DMS79 treated with DMSO at 0.1 percent for 48 hours (cell line): ENCODE measurements around the gene XYLT2.
"Not testable (repeated sequence)": the region's sequence is repeated elsewhere in the genome, so short reads cannot be mapped to it uniquely, and the experiment has no call there.

Experiments used
- DNase-seq: peaks from one replicate; lab custom pipeline; 2025; lab: John Stamatoyannopoulos, UW

The XYLT2 gene

GRCh38 chr17:50319306-50320004 is 26.5 kb upstream of the XYLT2 start:
- DNase-seq, result no peak

- no peak for DNase-seq
Measured at GRCh38 chr17:50322271-50322670, 23.7 kb upstream of the XYLT2 start.

GRCh38 chr17:50323060-50323459 is 22.9 kb upstream of the XYLT2 start:
- no peak for DNase-seq

DNA sequence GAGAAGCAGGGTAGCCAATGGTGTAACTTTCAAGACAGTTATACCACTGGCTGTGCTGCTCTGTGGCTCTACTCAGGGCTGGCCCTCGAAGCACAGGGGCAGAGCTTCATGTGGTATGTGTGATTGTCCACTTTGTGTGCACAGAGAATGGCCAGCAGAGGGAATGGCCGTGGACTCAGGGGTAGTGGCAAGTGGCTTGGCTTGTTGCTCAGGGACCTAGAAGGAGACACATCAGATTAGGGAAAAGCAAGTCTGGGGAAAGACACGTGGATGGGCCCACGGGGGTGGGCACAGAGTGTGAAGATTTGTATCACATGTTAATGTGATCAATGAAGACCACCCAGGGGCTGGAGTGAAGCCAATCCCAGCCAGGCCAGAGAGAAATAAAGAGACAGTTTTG is 20.0 kb upstream of the XYLT2 start:
- no peak for DNase-seq

GRCh38 chr17:50326831-50327364 is 19.0 kb upstream of the XYLT2 start:
- no peak for DNase-seq

- peak; percentile 46 for DNase-seq
Measured at GRCh38 chr17:50328363-50329325, 17.3 kb upstream of the XYLT2 start.

GRCh38 chr17:50329716-50330115 is 16.2 kb upstream of the XYLT2 start:
- DNase-seq, result no peak

GRCh38 chr17:50330151-50330775 is 15.7 kb upstream of the XYLT2 start:
- no peak for DNase-seq

DNA sequence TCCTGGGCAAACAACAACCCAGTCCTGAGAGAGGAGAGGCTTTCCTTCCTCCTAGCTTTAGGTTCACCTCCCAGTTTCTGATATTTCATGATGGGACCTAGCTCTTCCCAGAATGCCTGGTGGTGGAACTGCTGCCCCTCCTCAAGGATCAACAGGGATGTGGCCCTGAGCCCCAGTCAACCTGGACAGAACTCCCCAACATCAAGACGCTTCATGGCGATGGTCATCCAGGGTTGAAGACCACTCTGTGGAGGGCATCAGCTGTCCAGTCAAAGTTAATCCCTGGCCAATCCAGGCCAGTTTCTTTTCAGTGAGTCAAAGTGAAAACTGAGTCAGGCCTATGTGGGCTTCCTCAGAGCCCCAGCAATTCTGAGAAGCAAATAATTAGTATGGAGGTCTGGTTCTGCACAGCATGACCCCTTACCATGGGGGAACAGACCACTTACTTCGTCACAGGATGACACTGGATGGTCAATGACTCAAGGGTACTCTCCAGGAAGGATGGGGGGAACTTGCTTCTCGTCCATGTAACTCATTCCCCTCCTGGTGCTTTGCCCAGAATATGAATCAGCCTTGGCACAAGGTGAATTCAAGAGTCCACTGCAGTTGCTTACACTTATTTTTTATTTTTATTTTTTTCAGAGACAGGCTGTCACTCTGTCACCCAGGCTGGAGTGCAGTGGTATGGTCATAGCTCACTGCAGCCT is 14.7 kb upstream of the XYLT2 start:
- DNase-seq, result no peak

DNA sequence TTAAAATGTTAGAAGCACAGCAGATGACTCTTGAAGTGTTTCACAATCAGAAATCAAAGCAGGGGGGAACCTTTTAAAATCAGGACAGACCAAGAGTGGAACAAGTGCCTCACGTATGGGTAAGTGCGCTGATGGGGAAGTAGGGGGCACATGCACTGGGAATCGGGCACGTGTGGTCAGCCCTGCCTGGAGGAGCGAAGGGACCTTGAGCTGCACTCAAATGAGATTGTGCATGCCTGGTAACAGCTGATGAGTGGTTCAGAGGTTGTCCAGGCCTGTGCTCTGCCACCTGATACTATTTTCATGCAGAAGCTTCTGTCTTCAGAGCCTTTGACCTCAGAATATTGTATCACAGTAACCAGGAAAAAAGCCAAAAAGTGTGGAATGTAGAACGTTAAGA is 13.7 kb upstream of the XYLT2 start:
- DNase-seq, result no peak

DNA sequence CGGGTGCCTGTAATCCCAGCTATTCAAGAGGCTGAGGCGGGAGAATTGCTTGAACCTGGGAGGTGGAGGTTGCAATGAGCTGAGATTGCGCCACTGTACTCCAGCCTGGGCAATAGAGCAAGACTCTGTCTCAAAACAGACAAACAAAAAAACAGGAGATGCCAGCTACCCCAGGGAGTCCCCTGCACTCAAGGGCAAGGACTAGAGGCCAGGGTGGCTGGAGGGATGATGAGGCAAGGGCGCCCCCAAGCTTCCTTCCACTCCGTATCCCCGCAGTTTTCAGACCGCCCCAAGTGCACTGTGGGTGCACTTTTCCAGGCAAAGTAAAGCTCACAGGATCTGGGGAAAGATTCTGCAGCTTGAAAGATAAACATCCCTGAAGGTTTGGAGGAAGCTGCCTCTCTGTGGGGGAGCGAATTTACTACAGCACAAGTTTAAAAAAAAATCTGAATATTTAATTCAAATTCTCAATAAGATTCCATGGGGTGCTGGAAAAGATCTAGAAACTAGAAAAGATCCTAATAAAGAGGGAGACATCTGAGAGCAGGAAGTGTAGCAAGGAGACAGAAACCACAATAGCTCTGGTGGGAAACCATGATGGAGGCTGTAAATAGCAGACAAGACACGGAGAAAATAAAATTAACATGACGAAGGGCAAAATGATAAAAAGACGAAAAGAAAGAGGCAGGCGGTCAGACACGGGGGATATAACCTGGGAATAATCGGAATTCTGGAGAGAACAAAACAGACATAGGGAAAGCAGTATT is 12.5 kb upstream of the XYLT2 start:
- DNase-seq, result not testable (repeated sequence)

GRCh38 chr17:50337956-50338355 is 8.0 kb upstream of the XYLT2 start:
- DNase-seq, result no peak

DNA sequence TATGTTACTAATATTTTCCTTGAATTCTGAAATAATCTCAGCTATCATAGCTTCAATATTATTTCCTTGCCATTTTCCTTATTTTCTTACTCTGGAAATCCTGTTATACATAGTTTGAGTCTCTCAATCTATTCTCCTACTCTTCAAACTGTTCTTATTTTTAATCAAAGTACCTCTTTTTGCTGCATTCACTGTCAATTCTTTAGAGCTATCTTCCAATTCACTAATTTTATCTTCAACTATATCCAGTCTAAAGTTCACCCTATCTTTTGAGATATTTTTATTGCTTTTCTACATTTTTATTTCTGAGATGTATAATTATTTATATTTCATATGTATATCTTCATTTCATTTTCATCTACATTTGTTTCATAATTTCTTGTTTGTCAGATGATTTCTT is 7.3 kb upstream of the XYLT2 start:
- no peak for DNase-seq

- DNase-seq, result no peak
Measured at GRCh38 chr17:50339381-50339780, 6.5 kb upstream of the XYLT2 start.

GRCh38 chr17:50344731-50345365 is 1.1 kb upstream of the XYLT2 start:
- no peak for DNase-seq

DNA sequence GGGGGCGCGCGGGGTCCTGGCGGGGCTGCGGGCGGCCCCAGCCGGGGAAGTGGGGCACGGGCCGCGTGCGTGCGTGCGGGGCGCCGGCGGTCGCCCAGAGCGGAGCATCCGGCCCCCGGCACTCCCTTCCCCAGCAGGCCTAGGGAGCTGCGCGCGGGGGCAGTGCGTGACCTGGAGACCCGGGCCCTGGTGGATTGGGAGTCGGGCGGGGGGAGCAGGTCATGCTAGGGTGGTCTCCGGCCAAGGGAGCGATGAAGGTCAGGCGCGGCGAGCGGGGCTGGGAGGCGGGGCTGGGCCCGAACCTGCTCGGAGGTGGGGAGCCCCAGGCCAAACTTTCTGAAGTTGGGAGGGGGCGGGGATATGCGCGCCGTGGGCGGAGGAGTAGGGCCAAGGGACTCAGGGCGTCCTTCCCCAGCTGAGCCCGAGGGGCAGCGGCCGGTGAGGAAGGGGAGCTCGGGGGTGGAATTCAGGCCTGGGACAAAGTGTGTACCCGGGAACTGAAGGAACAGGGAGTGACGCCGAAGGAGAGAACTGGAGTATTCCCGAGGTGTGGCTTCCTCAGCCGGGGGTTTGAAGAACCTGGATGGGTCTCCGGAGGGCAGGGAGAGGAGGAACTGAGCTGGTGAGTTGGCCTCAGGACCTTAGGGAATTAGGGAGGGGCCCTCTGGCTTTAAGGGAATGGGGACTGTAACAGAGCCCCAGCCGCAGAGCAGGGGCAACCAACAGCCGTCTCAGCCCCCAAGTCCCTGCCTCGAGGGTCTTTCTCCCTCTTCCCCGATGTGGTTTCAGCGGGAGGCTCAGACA is 589 bp downstream of the XYLT2 start:
- DNase-seq, result no peak

DNA sequence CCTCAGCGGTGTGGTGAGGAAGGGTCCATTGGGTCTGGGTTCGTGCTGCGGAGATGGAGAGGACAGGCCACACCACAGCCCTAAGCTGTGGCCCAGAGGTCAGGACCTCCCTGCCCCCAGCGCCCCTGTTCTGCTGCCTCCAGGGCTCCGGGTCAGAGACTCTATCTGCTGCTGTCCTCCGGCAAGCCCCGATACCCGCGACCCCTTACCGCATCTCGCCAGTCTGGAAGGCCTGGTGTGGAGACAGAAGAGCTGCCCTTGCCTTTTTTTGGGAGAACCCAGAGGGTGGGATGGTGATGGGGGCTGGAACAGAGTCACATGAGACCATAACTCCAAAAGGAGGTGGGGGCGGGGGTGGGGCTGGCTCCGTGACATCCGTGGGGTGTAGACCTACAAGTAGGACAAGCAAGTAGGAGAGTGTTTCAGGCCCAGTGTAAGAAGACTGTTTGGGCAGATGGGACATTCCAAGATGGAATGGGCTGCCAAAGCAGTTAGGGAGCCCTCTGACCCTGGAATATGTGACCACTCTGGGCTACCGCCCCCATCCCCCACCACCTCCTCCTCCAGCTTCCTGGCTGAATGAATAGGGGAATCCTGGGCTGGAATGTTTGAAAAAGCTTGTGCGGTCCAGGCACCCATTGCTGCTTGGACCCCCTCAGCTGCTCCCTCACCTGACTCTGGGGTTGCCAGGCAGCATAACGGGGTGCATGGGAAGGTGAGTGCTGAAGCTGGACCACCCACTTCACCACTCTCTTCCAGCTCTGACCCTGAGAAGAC is 1.4 kb downstream of the XYLT2 start:
- no peak for DNase-seq

GRCh38 chr17:50347894-50348291 is 2.0 kb downstream of the XYLT2 start:
- no peak for DNase-seq
